ENCODE measurements around the gene PTGES2.

GRCh38 chr9:128122809-128123175 lies 4.7 kb downstream of the PTGES2 start:
- TF ChIP-seq KAT8 (IDR thresholded peaks at IDR 0.05; ENCODE audit: low read depth) = no peak
- no peak for TF ChIP-seq MEIS2 (IDR thresholded peaks at IDR 0.05; ENCODE audit: partially characterized antibody)
- no peak for TF ChIP-seq FOS (IDR thresholded peaks at IDR 0.05; ENCODE audit: extremely low read depth, insufficient read length)
- no peak for TF ChIP-seq TGIF2 (CRISPR knock-in tag; IDR thresholded peaks at IDR 0.05)
- TF ChIP-seq ZNF764 (CRISPR knock-in tag; IDR thresholded peaks at IDR 0.05; ENCODE audit: low read depth) = no peak
- TF ChIP-seq ETS1 (conservative IDR thresholded peaks at IDR 0.05; ENCODE audit: control insufficient read depth, low read depth, low read length) = no peak
- TF ChIP-seq RFX5 (IDR thresholded peaks at IDR 0.05; ENCODE audit: low read depth, low read length) = no peak
- TF ChIP-seq CAMTA2 (CRISPR knock-in tag; conservative IDR thresholded peaks at IDR 0.05) = no peak
- no peak for TF ChIP-seq ZKSCAN8 (CRISPR knock-in tag; IDR thresholded peaks at IDR 0.05)
- no peak for TF ChIP-seq CREM (IDR thresholded peaks at IDR 0.05; ENCODE audit: low read depth)
- no peak for TF ChIP-seq CTCF (IDR thresholded peaks at IDR 0.05 in 2 of 3, conservative IDR thresholded peaks at IDR 0.05 in 1 of 3; ENCODE audit: insufficient read depth in 2 of 3, low read depth in 1 of 3, low read length in 3 of 3)
- TF ChIP-seq BCOR (IDR thresholded peaks at IDR 0.05) = no peak
